Measurements from ENCODE around the gene PRR14L.

Gene PRR14L

DNA sequence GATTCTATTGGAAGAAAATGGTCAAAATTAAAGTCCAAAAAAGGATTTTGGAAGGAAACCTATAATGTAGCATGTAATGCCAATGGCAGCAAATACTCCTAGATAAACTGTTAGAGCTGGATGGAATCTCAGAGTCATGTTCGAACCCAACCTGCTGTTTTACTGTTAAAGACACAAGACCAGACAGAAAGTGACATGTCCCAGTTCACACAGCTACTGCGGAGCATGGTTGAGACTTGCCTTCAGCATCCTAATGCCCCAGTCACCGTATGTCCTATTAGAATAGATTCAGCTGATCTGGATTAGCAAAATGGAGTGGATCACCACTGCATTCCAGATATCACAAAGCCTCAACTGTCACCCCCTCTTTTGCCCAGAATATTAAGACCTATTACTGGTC lies 102.9 kb downstream of the PRR14L start:
- H3K4me3 ChIP-seq (ENCODE audit: low read depth, low read length): no peak overlapping the region
- TF ChIP-seq, protein P1, sequence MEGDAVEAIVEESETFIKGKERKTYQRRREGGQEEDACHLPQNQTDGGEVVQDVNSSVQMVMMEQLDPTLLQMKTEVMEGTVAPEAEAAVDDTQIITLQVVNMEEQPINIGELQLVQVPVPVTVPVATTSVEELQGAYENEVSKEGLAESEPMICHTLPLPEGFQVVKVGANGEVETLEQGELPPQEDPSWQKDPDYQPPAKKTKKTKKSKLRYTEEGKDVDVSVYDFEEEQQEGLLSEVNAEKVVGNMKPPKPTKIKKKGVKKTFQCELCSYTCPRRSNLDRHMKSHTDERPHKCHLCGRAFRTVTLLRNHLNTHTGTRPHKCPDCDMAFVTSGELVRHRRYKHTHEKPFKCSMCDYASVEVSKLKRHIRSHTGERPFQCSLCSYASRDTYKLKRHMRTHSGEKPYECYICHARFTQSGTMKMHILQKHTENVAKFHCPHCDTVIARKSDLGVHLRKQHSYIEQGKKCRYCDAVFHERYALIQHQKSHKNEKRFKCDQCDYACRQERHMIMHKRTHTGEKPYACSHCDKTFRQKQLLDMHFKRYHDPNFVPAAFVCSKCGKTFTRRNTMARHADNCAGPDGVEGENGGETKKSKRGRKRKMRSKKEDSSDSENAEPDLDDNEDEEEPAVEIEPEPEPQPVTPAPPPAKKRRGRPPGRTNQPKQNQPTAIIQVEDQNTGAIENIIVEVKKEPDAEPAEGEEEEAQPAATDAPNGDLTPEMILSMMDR (IDR thresholded peaks at IDR 0.05; ENCODE audit: low read depth, low read length): no peak

DNA sequence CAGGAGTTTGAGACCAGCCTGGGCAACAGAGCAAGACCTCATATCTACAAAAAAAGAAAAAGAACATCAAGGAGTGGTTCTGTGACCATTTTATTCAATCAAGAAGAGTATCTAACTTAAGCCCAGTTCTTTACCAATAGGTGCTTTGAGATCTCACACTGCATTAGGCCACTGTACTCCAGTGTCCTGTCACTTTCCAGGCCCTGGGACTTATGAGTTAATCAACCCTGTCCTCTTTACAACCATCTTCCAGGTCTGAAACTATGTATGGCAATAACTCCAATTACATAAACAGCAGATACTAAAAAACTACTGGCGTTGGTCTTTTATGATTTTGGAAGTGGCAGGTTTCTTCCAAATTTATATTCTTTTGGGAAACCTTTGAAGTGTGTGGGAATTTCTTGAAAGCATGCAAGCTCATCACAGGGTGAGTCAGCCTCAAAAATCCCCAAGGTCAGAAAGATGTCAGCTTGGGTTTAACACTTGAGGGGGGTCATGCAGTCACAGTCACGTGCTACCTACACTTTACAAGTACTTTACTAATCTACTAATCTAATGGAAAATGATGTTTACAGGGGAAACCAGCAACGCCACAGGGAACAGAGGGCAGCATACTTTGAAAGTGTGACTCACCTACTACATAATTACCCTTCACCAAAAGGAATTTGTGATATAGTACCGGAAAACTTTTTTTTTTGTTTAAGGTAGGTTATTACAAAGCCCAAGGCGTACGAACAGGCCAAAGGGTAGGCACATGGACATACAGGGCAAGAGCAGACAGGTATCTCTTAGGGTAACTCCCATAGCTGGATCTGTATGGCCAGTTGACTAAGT lies 103.5 kb downstream of the PRR14L start:
- TF ChIP-seq, protein P1 (IDR thresholded peaks at IDR 0.05; ENCODE audit: low read depth, low read length): no peak
- no peak overlapping the region for H3K4me3 ChIP-seq (ENCODE audit: low read depth, low read length)

DNA sequence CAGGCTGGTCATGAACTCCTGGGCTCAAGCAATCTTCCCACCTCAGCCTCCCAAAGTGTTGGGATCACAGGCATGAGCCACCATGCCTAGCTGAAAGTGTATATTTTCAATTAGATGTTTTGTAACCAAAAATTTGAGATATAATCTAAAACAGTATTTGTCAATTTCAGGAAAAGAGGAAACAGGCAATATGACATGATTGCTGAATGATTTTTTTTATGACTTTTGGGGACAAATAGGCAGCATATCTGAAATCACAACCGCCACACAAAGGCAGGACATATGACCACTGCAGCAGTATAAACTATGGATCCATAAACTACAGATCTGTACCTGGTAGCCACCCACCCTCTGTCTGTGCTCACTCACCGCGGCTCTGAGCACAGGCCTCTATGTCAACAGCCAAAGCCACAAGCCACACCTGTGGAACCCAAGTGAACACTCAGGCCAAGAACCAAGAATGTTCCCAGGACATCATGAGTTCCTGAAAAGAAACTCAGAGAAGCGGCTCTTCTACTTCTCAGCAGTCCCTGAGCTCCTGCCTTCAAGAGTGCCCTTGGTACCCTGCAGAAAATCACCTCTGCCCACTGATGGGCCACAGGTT lies 110.4 kb downstream of the PRR14L start:
- TF ChIP-seq, protein P1 (IDR thresholded peaks at IDR 0.05; ENCODE audit: low read depth, low read length): no peak
- no peak overlapping the region for H3K4me3 ChIP-seq (ENCODE audit: low read depth, low read length)

DNA sequence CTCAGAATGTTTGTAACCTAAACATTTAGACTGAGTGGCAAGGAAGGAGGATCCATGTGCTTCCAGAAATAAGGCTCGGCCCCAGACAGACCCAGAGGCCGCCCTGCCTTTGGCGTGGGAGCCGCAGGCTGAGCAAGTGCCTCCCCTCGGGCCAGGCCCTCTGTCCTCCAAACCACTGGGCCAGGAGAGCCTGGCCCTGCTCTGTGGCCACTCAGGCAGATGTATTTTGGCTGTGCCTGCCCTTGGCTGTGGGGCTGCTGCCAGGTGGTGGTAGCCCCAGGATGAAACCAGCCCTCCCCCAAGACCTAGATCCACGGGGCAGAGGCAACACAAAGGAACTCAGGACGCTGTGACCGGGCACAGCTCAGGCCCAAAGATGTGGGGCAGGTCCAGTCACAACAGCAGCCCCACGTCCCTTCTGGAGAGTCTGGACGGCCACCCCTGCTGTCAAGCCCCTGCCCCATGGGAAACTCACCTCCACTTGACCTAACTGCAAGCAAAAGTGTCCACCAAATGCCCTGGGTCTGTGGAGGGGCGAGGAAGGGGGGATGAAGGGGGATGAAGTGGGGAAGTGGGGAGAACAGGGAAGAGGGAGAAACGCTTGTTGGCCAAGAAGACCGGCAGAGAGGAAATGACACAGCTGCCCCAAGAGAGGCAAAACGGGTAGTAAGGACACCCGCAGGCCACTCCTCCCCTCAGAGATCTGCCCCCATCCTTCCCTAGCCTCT lies 111.9 kb downstream of the PRR14L start:
- no peak overlapping the region for H3K4me3 ChIP-seq (ENCODE audit: low read depth, low read length)

DNA sequence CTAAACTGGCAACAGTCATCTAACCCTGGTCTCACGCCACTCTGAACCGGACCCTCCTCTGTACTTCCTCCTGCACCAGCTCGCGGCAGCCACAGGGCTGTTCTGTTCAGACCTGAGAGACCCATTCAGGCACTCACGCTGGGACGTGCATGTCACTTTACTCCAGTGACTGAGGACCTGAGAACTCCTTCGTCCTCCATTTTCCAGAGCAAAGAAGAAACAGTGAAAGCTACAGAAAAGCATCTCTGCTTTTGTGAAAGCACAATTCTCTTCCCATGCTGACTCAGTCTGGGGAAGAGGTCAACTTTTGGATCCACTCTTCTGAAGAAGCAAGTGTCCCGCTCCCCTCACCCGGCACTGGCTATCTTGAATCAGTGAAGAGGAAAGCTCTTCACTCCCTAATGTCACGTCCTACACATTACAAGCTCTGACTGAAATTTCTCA lies 112.5 kb downstream of the PRR14L start:
- no peak overlapping the region for H3K4me3 ChIP-seq (ENCODE audit: low read depth, low read length)
- TF ChIP-seq, protein P1 (IDR thresholded peaks at IDR 0.05; ENCODE audit: low read depth, low read length): no peak

More for the DNA sequence above, 111.9 kb downstream of the PRR14L start:
- TF ChIP-seq, protein P1 (IDR thresholded peaks at IDR 0.05; ENCODE audit: low read depth, low read length): no peak

DNA sequence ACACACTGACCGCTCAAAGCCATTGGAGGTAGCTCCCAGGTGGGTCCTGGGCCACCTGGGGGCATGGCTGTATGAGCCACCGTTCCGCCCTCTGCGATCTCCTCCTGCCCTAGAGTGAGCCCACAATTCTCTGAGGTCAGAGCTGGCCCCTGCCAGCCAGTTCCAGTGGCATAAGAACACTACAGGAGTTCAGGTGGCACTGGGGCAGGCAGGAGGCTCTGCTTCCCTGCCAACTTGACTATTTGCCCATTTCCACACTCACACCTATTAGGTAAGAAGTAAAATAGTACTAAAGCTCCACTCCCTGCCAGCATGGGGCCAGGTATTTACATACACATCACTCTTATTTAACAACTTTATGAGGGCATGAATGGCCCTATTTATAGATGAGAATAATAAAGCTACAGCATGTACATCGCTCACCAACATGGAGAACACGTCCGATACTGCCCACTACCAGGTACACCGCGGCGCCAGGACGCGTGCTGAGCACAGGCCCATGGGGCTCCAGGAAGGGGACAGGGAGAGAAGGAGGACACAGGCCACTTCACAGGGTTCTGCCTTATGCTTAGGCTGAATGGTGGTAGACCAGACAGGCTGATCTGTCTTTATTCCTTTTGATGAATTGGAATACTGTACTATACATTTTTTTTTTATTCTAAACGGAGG lies 114.2 kb downstream of the PRR14L start:
- no peak overlapping the region for H3K4me3 ChIP-seq (ENCODE audit: low read depth, low read length)
- TF ChIP-seq, protein P1 (IDR thresholded peaks at IDR 0.05; ENCODE audit: low read depth, low read length): no peak
